Thoracic aorta (tissue), 2 donors: Measurements from ENCODE around the gene KRTAP19-3. TPM values are rescaled to one million over a fixed set of nuclear protein-coding genes. Genes with fewer than 3 reads are reported as not detected.

Experiments used
- ATAC-seq: fragments of 150-250 bp; one replicate; pipeline ENCODE4 v1.8.0; 2017; ENCODE audit warnings: low read depth; ENCODE audit not compliant: insufficient number of reproducible peaks, low FRiP score
- DNase-seq: peaks from one replicate; pipeline ENCODE4 v3.0.0-alpha.2; 2020; ENCODE audit warnings: low spot score
- H3K27ac ChIP-seq, 2 donors: fragments of 200-600 bp; sonication (generic); 1 replicate in 1 of 2; 2 replicates in 1 of 2; pipeline ENCODE4 v1.5.1; 2016; ENCODE audit warnings: mild to moderate bottlenecking in 2 of 2, moderate library complexity in 2 of 2
- H3K27me3 ChIP-seq: fragments of 200-600 bp; sonication (generic); replicated peaks from 2 replicates; pipeline ENCODE4 v1.6.0; 2016; ENCODE audit warnings: mild to moderate bottlenecking; ENCODE audit not compliant: insufficient read depth
- H3K36me3 ChIP-seq: fragments of 200-600 bp; sonication (generic); one replicate; pipeline ENCODE4 v1.5.1; 2016
- H3K4me1 ChIP-seq, 2 donors: fragments of 200-600 bp; sonication (generic); 1 replicate in 1 of 2; 2 replicates in 1 of 2; pipeline versions ENCODE4 v1.5.1 to v1.6.0; 2016; ENCODE audit warnings: low read depth in 2 of 2, mild to moderate bottlenecking in 1 of 2; ENCODE audit not compliant: control insufficient read depth in 1 of 2
- H3K4me3 ChIP-seq: fragments of 200-600 bp; sonication (generic); 2 replicates; pipeline ENCODE4 v1.5.1; 2016; ENCODE audit warnings: mild to moderate bottlenecking
- H3K9me3 ChIP-seq: fragments of 200-600 bp; sonication (generic); 2 replicates; pipeline ENCODE4 v1.5.1; 2016
- total RNA-seq, 2 donors: library from RNA; depleted of rRNA; stranded (reverse); fragments of >200 nt; gene quantifications; one replicate each; pipeline versions ENCODE4 v1.1.0 to v1.2.3, GENCODE V29; 2016
- TF ChIP-seq, protein P1 (sequence below): fragments of 200-600 bp; sonication (generic); IDR thresholded peaks from one replicate; pipeline ENCODE4 v1.5.1; 2019; ENCODE audit warnings: antibody characterized with exemption

KRTAP19-3 gene
- total RNA-seq, 2 donors from 2014 or later: not detected

DNA sequence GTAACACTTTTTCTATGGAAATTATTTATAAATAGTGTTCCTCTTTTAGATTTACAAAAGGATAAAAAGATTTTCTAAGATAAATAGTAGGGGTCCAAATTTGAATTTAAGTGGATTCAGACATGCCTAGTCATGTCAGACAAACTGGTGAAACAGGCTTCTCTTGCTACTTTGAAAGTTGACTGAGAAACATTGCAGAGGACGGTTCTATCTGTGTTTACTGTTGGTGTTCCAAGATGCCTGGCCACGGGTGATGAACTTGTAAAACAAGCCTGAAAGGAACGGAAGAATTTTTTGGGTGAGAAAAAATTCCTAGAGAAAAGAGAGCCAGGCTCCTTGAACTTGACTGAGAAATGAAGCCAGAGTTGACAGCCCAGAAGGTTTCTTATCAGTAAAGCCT lies 13.8 kb downstream of the KRTAP19-3 start:
- H3K9me3 ChIP-seq: no peaks in the 10 kb centered on the region
- DNase-seq (no peak), ATAC-seq (no peak)
- TF ChIP-seq, protein P1, sequence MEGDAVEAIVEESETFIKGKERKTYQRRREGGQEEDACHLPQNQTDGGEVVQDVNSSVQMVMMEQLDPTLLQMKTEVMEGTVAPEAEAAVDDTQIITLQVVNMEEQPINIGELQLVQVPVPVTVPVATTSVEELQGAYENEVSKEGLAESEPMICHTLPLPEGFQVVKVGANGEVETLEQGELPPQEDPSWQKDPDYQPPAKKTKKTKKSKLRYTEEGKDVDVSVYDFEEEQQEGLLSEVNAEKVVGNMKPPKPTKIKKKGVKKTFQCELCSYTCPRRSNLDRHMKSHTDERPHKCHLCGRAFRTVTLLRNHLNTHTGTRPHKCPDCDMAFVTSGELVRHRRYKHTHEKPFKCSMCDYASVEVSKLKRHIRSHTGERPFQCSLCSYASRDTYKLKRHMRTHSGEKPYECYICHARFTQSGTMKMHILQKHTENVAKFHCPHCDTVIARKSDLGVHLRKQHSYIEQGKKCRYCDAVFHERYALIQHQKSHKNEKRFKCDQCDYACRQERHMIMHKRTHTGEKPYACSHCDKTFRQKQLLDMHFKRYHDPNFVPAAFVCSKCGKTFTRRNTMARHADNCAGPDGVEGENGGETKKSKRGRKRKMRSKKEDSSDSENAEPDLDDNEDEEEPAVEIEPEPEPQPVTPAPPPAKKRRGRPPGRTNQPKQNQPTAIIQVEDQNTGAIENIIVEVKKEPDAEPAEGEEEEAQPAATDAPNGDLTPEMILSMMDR: no peak
- no peak overlapping the region for H3K27ac ChIP-seq
- H3K27me3 ChIP-seq: no peaks in the 10 kb centered on the region
- no peak overlapping the region for H3K4me3 ChIP-seq
- no peaks in the 10 kb centered on the region for H3K36me3 ChIP-seq
- no peaks in the 10 kb centered on the region for H3K4me1 ChIP-seq

DNA sequence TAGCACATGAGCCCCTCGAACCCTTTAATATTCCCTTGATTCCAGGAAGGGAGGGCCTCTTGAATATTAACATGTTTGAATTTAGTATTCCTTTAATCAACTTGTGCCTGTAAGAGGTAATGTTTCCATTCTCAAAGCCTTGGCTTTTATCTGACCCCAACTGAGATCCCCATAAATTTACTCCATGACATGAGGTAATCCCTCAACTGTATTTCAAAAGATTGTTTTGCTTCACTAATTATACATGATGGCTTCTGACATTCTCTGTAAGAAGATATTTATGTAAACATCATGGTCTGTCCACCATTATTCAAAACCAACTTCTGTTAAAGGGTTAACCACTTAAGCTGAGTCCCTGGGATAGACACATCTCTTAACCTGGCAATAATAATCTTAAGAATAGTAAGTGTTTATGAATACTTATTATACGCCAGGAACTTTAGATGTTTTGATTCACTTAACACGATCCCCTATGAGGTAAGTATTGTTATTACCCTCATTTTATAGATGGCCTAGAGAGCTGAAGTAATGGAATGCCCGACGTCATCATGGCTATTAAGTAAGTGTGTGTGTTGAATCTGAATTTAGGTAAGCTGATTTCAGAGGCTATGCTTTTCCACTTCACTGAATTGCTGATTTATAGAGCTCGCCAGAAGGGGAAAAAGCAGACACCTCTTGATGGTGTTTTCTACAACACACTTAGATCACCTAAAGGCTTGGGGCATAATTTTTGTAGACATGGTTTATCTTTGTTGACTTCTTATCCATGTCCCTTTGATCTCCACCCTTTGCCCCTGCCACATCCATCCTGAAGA lies 22.7 kb downstream of the KRTAP19-3 start:
- no peak for DNase-seq
- Histone ChIP-seq H3K27ac (no peak overlapping the region), H3K9me3 (no peaks in the 10 kb centered on the region), H3K36me3 (no peaks in the 10 kb centered on the region), H3K4me3 (no peak overlapping the region), H3K4me1 (no peaks in the 10 kb centered on the region), H3K27me3 (no peaks in the 10 kb centered on the region)
- TF ChIP-seq, protein P1: no peak
- no peak for ATAC-seq

DNA sequence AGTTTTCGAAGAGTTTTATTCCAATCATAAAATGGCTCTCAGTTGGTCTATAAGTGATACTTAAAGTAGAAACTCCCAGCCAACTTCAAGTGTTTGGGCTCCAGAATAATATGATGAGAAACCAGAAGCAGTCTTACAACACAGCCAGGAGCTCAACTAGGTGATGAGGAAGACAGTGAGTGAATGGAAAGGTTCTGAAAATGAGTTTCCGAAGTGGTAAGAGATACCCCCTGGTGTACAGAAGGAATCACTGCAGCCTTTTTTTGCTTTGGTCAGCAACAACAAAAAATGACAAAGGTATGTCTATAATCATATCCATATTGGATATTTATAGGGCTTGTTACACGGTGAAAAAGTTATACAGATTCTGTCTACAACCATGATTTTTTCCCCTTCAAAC lies 28.1 kb downstream of the KRTAP19-3 start:
- H3K4me1 ChIP-seq: no peaks in the 10 kb centered on the region
- TF ChIP-seq, protein P1: peak; percentile 20

DNA sequence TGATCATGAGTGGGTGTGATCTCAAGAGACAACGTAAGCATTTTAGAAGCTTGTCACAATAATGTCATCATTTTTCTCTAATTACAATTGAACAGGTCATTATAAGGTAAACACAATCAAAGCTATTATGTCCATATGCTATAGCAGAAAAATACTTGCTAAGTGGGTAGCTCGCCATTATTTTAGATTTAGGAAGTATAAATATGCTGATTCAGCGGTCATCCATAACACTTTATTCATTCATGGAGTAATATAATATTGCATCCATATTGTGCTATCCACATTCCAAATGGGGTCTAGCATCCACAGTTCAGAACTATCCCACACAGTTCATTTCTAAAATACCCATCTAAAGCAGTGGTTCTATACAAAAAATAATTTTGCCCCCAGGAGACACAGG lies 43.3 kb downstream of the KRTAP19-3 start:
- H3K4me1 ChIP-seq: no peaks in the 10 kb centered on the region
- H3K27ac ChIP-seq: no peak overlapping the region
- DNase-seq (no peak), ATAC-seq (no peak)
- TF ChIP-seq, protein P1: no peak
- no peaks in the 10 kb centered on the region for H3K36me3 ChIP-seq
- H3K27me3 ChIP-seq: no peaks in the 10 kb centered on the region
- H3K4me3 ChIP-seq: no peak overlapping the region
- no peaks in the 10 kb centered on the region for H3K9me3 ChIP-seq

More for the DNA sequence above, 28.1 kb downstream of the KRTAP19-3 start:
- no peak overlapping the region for H3K27ac ChIP-seq
- ATAC-seq (no peak), DNase-seq (no peak)
- H3K4me3 ChIP-seq: no peak overlapping the region
- H3K27me3 ChIP-seq: no peaks in the 10 kb centered on the region
- no peaks in the 10 kb centered on the region for H3K9me3 ChIP-seq
- no peaks in the 10 kb centered on the region for H3K36me3 ChIP-seq

DNA sequence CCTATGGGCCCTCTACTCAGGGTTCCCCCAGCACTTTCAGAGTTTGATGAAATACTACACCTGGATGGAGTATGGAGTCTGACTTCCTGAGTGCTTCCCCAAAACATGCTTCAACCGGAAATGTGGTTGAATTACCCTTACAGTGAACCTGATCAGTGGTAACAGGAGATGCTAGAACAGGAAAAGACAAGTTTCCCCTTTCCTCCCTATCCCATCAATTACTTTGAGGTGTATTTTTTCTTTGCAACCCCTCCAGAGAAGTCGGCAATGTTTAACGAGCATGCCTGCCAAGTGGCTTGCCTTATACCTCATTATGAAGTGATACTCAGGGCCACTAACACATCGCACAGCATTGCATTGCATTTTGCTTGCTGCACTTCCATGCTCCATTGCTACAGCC lies 44.8 kb downstream of the KRTAP19-3 start:
- H3K36me3 ChIP-seq: no peaks in the 10 kb centered on the region
- H3K4me1 ChIP-seq: no peaks in the 10 kb centered on the region

More for the DNA sequence above, 44.8 kb downstream of the KRTAP19-3 start:
- Histone ChIP-seq H3K9me3 (no peaks in the 10 kb centered on the region), H3K27ac (no peak overlapping the region), H3K4me3 (no peak overlapping the region), H3K27me3 (no peaks in the 10 kb centered on the region)
- no peak for DNase-seq
- TF ChIP-seq, protein P1: no peak
- no peak for ATAC-seq
